ENCODE results near the gene MAPK12.

The MAPK12 gene

GRCh38 chr22:50261615-50262459 lies at the start of gene MAPK12:
Gene MAPK12 (minus strand): TSS chr22:50261683. CDS start chr22:50261509, 174 bp downstream.
- H3K9me3 ChIP-seq (ENCODE audit: control insufficient read depth, low read length) = no peaks in the 10 kb centered on the region
- H3K36me3 ChIP-seq (ENCODE audit: control insufficient read depth, insufficient read depth, low read length) = no peaks in the 10 kb centered on the region
- H3K27me3 ChIP-seq (ENCODE audit: control insufficient read depth, insufficient read depth, low read length) = no peaks in the 10 kb centered on the region
- no peak within 1 kb of the TSS for H3K27ac ChIP-seq
- peaks cover 3% of the 10 kb centered on the region for H3K4me1 ChIP-seq
- H2AFZ ChIP-seq = peak within 1 kb of the TSS; percentile 60
- TF ChIP-seq, protein P1, sequence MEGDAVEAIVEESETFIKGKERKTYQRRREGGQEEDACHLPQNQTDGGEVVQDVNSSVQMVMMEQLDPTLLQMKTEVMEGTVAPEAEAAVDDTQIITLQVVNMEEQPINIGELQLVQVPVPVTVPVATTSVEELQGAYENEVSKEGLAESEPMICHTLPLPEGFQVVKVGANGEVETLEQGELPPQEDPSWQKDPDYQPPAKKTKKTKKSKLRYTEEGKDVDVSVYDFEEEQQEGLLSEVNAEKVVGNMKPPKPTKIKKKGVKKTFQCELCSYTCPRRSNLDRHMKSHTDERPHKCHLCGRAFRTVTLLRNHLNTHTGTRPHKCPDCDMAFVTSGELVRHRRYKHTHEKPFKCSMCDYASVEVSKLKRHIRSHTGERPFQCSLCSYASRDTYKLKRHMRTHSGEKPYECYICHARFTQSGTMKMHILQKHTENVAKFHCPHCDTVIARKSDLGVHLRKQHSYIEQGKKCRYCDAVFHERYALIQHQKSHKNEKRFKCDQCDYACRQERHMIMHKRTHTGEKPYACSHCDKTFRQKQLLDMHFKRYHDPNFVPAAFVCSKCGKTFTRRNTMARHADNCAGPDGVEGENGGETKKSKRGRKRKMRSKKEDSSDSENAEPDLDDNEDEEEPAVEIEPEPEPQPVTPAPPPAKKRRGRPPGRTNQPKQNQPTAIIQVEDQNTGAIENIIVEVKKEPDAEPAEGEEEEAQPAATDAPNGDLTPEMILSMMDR (IDR thresholded peaks at IDR 0.05) = no peak
- H3K79me2 ChIP-seq = no peaks in the 10 kb centered on the region
- H3K9ac ChIP-seq = no peak within 1 kb of the TSS
- peak within 1 kb of the TSS; percentile 88 for H3K4me2 ChIP-seq (ENCODE audit: low read length)
- peak within 1 kb of the TSS; percentile 41 for H3K4me3 ChIP-seq (ENCODE audit: low read depth, low read length)

GRCh38 chr22:50310949-50311444 lies 49.5 kb upstream of the MAPK12 start:
- Histone ChIP-seq H3K4me3 (ENCODE audit: low read depth, low read length) (no peak overlapping the region), H3K9me3 (ENCODE audit: control insufficient read depth, low read length) (no peaks in the 10 kb centered on the region), H3K4me2 (ENCODE audit: low read length) (no peak overlapping the region), H3K27ac (no peak overlapping the region), H2AFZ (no peak overlapping the region), H3K36me3 (ENCODE audit: control insufficient read depth, insufficient read depth, low read length) (no peaks in the 10 kb centered on the region), H3K27me3 (ENCODE audit: control insufficient read depth, insufficient read depth, low read length) (no peaks in the 10 kb centered on the region), H3K9ac (no peak overlapping the region), H3K79me2 (no peaks in the 10 kb centered on the region), H3K4me1 (no peaks in the 10 kb centered on the region)
- TF ChIP-seq, protein P1 (IDR thresholded peaks at IDR 0.05) = no peak

GRCh38 chr22:50310031-50310722 lies 48.7 kb upstream of the MAPK12 start:
- no peaks in the 10 kb centered on the region for H3K4me1 ChIP-seq
- no peaks in the 10 kb centered on the region for H3K79me2 ChIP-seq
- no peak overlapping the region for H3K4me2 ChIP-seq (ENCODE audit: low read length)
- H3K27me3 ChIP-seq (ENCODE audit: control insufficient read depth, insufficient read depth, low read length) = no peaks in the 10 kb centered on the region
- no peak overlapping the region for H2AFZ ChIP-seq
- no peak overlapping the region for H3K9ac ChIP-seq
- no peaks in the 10 kb centered on the region for H3K9me3 ChIP-seq (ENCODE audit: control insufficient read depth, low read length)
- no peak overlapping the region for H3K27ac ChIP-seq
- TF ChIP-seq, protein P1 (IDR thresholded peaks at IDR 0.05) = no peak
- no peaks in the 10 kb centered on the region for H3K36me3 ChIP-seq (ENCODE audit: control insufficient read depth, insufficient read depth, low read length)
- no peak overlapping the region for H3K4me3 ChIP-seq (ENCODE audit: low read depth, low read length)

GRCh38 chr22:50309601-50309991 lies 48.1 kb upstream of the MAPK12 start:
- Histone ChIP-seq H3K4me3 (ENCODE audit: low read depth, low read length) (no peak overlapping the region), H2AFZ (no peak overlapping the region), H3K4me2 (ENCODE audit: low read length) (no peak overlapping the region), H3K27me3 (ENCODE audit: control insufficient read depth, insufficient read depth, low read length) (no peaks in the 10 kb centered on the region), H3K9ac (no peak overlapping the region), H3K36me3 (ENCODE audit: control insufficient read depth, insufficient read depth, low read length) (no peaks in the 10 kb centered on the region), H3K4me1 (no peaks in the 10 kb centered on the region), H3K79me2 (no peaks in the 10 kb centered on the region), H3K27ac (no peak overlapping the region), H3K9me3 (ENCODE audit: control insufficient read depth, low read length) (no peaks in the 10 kb centered on the region)
- TF ChIP-seq, protein P1 (IDR thresholded peaks at IDR 0.05) = no peak
